GM21723 (cell line): ENCODE data around the gene TBC1D10A.
"Not testable (repeated sequence)": the region's sequence is repeated elsewhere in the genome, so short reads cannot be mapped to it uniquely, and the experiment has no call there.

Source experiments
- ATAC-seq: cut with Tn5 transposase; IDR thresholded peaks from one replicate; pipeline ENCODE4 v1.9.1; 2021; ENCODE audit warnings: mild to moderate bottlenecking, moderate library complexity; ENCODE audit not compliant: unreplicated experiment

TBC1D10A gene

GRCh38 chr22:30348404-30348803 lies 21.7 kb upstream of the TBC1D10A start:
- ATAC-seq, result no peak

- ATAC-seq, result no peak
Observed at GRCh38 chr22:30347255-30347892, 20.6 kb upstream of the TBC1D10A start.

GRCh38 chr22:30344447-30345200 lies 17.9 kb upstream of the TBC1D10A start:
- no peak for ATAC-seq

GRCh38 chr22:30340911-30341685 lies 14.4 kb upstream of the TBC1D10A start:
- no peak for ATAC-seq

- ATAC-seq, result no peak
Observed at GRCh38 chr22:30338802-30339201, 12.1 kb upstream of the TBC1D10A start.

GRCh38 chr22:30338341-30338740 lies 11.6 kb upstream of the TBC1D10A start:
- ATAC-seq, result not testable (repeated sequence)

- ATAC-seq, result no peak
Observed at GRCh38 chr22:30337461-30337778, 10.7 kb upstream of the TBC1D10A start.

- ATAC-seq, result no peak
Observed at GRCh38 chr22:30336752-30337460, 10.2 kb upstream of the TBC1D10A start.

- ATAC-seq, result no peak
Observed at GRCh38 chr22:30335236-30335635, 8.5 kb upstream of the TBC1D10A start.

GRCh38 chr22:30334646-30335045 lies 7.9 kb upstream of the TBC1D10A start:
- ATAC-seq, result no peak

GRCh38 chr22:30333707-30334087 lies 7.0 kb upstream of the TBC1D10A start:
- ATAC-seq, result no peak

- no peak for ATAC-seq
Observed at GRCh38 chr22:30332994-30333706, 6.4 kb upstream of the TBC1D10A start.

GRCh38 chr22:30332551-30332950 lies 5.8 kb upstream of the TBC1D10A start:
- no peak for ATAC-seq

- no peak for ATAC-seq
Observed at GRCh38 chr22:30328466-30329049, 1.8 kb upstream of the TBC1D10A start.

GRCh38 chr22:30327864-30328345 lies 1.2 kb upstream of the TBC1D10A start:
- ATAC-seq, result no peak

- peak; percentile 27 for ATAC-seq
Observed at GRCh38 chr22:30326255-30326705, 461 bp downstream of the TBC1D10A start.

GRCh38 chr22:30325724-30326254 lies 952 bp downstream of the TBC1D10A start:
- ATAC-seq, result no peak

- no peak for ATAC-seq
Observed at GRCh38 chr22:30325065-30325720, 1.5 kb downstream of the TBC1D10A start.

GRCh38 chr22:30324014-30324730 lies 2.6 kb downstream of the TBC1D10A start:
- ATAC-seq, result no peak
